ENCODE results near the gene DCLK1. TPM values are rescaled to one million over a fixed set of nuclear protein-coding genes. Genes with fewer than 3 reads are reported as not detected.

The DCLK1 gene
- total RNA-seq, 1 experiment from 2014 or later = 36.2 TPM

DNA sequence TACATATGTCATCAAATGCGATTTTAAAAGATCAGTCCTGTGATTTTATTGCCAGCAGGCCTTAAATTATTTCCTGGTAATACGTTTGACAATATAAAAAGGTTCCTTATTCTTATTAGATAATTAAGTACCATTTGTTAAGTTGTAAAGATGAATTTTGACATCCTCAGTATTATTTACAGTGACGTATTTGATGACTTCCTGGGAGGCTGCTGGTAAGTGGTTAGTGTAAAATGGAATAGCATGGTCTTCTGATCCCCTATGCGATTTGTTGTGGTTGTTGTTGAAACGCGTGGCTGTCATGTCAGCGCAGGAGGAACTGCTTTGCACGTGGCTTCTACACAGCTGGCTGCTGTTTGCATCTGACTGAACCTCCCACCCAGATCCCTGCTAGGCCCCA is 99.7 kb downstream of the DCLK1 start:
- no peak overlapping the region for H2BK120ac ChIP-seq (ENCODE audit: low read depth, low read length, poor library complexity, severe bottlenecking)
- Mint-ChIP-seq H3K27me3 (ENCODE audit: low read depth) (no peaks in the 10 kb centered on the region), H3K27ac (no peak overlapping the region; a peak in 1 of 7 replicates), H3K4me1 (peaks cover 17 to 20% of the 10 kb centered on the region in 2 experiments), H3K9me3 (peaks cover 5 to 7% of the 10 kb centered on the region in 2 experiments; a peak in 3 of 5 replicates), H3K4me3 (no peak overlapping the region), H3K36me3 (ENCODE audit: insufficient read depth in 1 of 3, low read depth in 3 of 3) (peaks cover 7% of the 10 kb centered on the region in 3 experiments; a peak in 6 of 7 replicates)
- no peak overlapping the region for H3K9ac ChIP-seq (ENCODE audit: extremely low read depth, insufficient read length, low read length)
- H2BK20ac ChIP-seq (ENCODE audit: low read depth, low read length, poor library complexity, severe bottlenecking) = no peak overlapping the region
- H4K5ac ChIP-seq (ENCODE audit: insufficient read length, low read depth, low read length) = no peak overlapping the region
- H3K23ac ChIP-seq (ENCODE audit: insufficient read length, low read depth, low read length) = no peak overlapping the region
- no peaks in the 10 kb centered on the region for H3K27me3 ChIP-seq (ENCODE audit: insufficient read depth, low read length)
- no peaks in the 10 kb centered on the region for H4K20me1 ChIP-seq (ENCODE audit: control insufficient read depth, insufficient read depth, insufficient read length)
- WGBS (ENCODE audit: extremely low coverage, insufficient read length, low lambda C conversion rate) = no CpG with 5 or more reads among the region's 8 CpGs
- no peak overlapping the region for H3K4me2 ChIP-seq (ENCODE audit: insufficient read depth, insufficient read length, low read length)
- TF ChIP-seq, protein P1, sequence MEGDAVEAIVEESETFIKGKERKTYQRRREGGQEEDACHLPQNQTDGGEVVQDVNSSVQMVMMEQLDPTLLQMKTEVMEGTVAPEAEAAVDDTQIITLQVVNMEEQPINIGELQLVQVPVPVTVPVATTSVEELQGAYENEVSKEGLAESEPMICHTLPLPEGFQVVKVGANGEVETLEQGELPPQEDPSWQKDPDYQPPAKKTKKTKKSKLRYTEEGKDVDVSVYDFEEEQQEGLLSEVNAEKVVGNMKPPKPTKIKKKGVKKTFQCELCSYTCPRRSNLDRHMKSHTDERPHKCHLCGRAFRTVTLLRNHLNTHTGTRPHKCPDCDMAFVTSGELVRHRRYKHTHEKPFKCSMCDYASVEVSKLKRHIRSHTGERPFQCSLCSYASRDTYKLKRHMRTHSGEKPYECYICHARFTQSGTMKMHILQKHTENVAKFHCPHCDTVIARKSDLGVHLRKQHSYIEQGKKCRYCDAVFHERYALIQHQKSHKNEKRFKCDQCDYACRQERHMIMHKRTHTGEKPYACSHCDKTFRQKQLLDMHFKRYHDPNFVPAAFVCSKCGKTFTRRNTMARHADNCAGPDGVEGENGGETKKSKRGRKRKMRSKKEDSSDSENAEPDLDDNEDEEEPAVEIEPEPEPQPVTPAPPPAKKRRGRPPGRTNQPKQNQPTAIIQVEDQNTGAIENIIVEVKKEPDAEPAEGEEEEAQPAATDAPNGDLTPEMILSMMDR (conservative IDR thresholded peaks at IDR 0.05) = no peak
- peak overlapping the region; percentile 27 for H3K18ac ChIP-seq (ENCODE audit: insufficient read length, low read depth, low read length)
- no peak overlapping the region for H3K4ac ChIP-seq (ENCODE audit: low read depth, low read length)
- no peak overlapping the region for H2BK12ac ChIP-seq (ENCODE audit: insufficient read length, low read depth, low read length)
- no peak overlapping the region; the same call in 1 of the 2 replicates for H3K14ac ChIP-seq (ENCODE audit: insufficient read depth, low read length)
- no peak overlapping the region for H4K8ac ChIP-seq (replicated peaks; ENCODE audit: insufficient read length, low read depth, low read length)
- no peak overlapping the region for H3K56ac ChIP-seq (ENCODE audit: insufficient read length, low read depth, low read length)
- no peak overlapping the region for H3K27ac ChIP-seq (ENCODE audit: insufficient read length, low read depth, low read length)
- H3K79me2 ChIP-seq (ENCODE audit: insufficient read depth, low read length) = no peaks in the 10 kb centered on the region
- no peak overlapping the region for H3T11ph ChIP-seq (ENCODE audit: low read length)
- no peaks in the 10 kb centered on the region for H3K79me1 ChIP-seq (ENCODE audit: insufficient read depth, low read depth, low read length, poor library complexity, severe bottlenecking)
- peaks cover 3% of the 10 kb centered on the region; the same call in 1 of the 2 replicates for H3K4me1 ChIP-seq (ENCODE audit: insufficient read depth, low read length)
- no peak overlapping the region for H2BK5ac ChIP-seq (ENCODE audit: insufficient read length, low read length)
- no peaks in the 10 kb centered on the region for H3K23me2 ChIP-seq (ENCODE audit: insufficient read length, low read depth, low read length, poor library complexity, severe bottlenecking)
- no peak overlapping the region for H2BK15ac ChIP-seq (ENCODE audit: low read depth, low read length)
- no peaks in the 10 kb centered on the region for H3K9me3 ChIP-seq (ENCODE audit: control insufficient read depth, low read depth, low read length)
- DNase-seq = no peak
- H2AK5ac ChIP-seq (ENCODE audit: insufficient read length, low read length) = no peak overlapping the region
- H2AFZ ChIP-seq (ENCODE audit: low read length) = no peak overlapping the region
- H4K91ac ChIP-seq (ENCODE audit: insufficient read length, low read depth, low read length) = no peak overlapping the region
